PC-3 (cell line): ENCODE measurements around the gene LGMN.

Experiments used
- CTCF ChIP-seq: fragments of 300-600 bp; sonication (generic); conservative IDR thresholded peaks from 2 replicates; pipeline ENCODE4 v1.5.1; 2017; ENCODE audit warnings: antibody characterized with exemption, low read depth, mild to moderate bottlenecking, low read length
- EZH2 ChIP-seq: fragments of 300-600 bp; sonication (generic); IDR thresholded peaks from one replicate; pipeline ENCODE4 v1.6.1; 2017; ENCODE audit warnings: antibody characterized with exemption, mild to moderate bottlenecking, low read length; ENCODE audit not compliant: unreplicated experiment
- EZH2phosphoT487 ChIP-seq: fragments of 300-600 bp; sonication (generic); IDR thresholded peaks from 2 replicates; pipeline ENCODE4 v1.6.1; 2018; ENCODE audit warnings: mild to moderate bottlenecking, antibody characterized with exemption, low read length, borderline replicate concordance

GRCh38 chr14:92710001-92710341, 38.5 kb downstream of the LGMN start:
- TF ChIP-seq CTCF: no peak
- no peak for TF ChIP-seq EZH2
- TF ChIP-seq EZH2phosphoT487: no peak
